GM19023 (cell line): ENCODE results near the gene WDFY2.
A peak's percentile ranks its signal among the peaks of the same experiment; 100 is the strongest.

Source experiments
- ATAC-seq: cut with Tn5 transposase; IDR thresholded peaks from one replicate; pipeline ENCODE4 v1.9.1; 2021; ENCODE audit warnings: mild to moderate bottlenecking, moderate library complexity; ENCODE audit not compliant: unreplicated experiment

Gene WDFY2

DNA sequence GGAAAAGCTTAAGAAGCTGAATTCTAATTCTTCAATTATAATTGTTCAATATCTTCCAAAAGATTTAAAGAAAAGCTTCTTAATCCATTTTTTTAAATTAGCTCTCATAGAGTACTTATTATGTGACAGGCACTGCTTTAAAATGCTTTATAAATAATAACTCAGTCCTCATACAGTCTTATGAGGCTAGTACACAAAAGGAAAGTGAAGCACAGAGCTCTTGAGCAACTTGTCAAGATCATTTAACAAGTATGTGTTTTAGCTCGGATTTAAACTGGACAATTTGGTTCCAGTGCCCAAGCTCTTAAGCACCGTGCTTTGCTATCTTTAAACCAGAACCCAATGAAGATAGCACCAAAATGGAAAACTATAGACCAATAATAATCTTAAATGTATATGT, 113.6 kb downstream of the WDFY2 start:
- ATAC-seq: no peak

DNA sequence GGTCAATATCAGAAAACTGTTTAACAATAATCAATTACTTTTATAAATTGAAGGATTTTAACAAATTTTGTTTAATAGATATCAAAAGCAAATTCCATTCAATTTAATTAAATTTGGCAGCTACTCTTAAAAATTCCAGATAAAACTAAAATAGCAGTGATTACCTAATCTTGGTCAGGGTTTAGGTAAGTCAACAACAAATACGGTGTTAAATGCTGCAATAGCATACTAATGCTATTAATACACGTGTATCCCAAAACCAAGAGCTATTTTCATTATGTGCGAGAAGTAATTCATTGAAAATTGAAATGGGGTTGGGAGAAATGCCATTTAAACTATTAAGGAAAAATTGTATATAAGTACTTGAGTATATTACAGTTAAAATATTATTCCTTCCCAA, 114.1 kb downstream of the WDFY2 start:
- ATAC-seq: no peak

DNA sequence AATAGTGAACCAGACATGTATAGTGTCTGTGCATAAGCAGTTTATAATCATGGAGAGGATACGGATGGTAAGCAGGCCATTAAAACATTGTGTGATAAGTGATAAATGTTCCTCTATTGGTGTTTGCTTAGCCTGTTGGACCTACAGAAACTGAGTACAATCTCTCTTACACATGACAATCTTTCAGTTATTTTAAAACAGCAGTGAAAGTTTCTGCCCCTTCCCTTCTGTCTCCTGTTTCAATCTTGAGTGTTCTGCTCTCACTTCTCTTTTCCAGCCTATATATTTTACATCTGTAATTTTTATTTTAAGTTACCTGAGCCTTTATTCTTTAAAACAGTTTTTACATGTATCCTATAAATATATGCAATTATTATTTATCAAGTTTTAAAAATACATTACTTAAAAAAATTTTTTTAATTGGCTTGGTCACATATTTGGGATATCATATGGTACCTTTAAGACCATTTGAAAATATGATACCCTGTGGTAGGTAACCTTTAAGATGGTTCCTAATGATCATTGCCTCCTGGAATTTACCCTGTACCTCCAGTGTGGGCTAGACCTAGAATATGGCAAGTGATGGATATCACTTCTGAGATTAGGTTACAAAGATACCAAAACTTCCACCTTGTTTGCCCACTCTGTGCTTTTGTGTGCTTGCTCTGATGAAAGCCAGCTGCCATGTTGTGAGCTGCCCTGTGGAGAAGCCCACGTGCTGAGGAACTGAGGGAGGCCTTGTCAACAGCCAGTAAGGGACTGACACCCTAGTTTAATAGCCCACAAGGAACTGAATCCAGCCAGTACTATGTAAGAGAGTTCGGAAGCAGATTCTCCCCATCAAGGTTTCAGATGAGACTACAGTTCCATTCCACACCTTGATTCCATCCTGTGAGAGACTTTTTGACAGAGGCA, 120.4 kb downstream of the WDFY2 start:
- ATAC-seq: no peak

DNA sequence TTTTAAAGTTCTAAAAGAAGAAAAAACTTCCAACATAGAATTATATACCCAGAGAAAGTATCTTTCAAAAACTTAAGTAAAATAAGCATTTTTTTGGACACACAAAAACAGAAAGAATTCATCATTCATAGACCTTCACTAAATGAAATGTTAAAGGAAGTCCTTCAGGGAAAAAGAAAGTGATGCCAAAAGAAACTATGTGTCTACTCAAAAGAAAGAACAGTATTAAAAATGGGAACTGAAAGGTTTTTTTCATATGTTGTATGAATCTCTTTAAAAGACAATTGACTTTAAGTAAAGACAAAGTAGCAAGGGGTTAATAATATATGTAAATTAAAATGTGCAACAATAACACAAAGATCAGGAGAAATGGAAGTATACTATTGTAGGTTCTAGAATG, 123.2 kb downstream of the WDFY2 start:
- ATAC-seq: no peak

DNA sequence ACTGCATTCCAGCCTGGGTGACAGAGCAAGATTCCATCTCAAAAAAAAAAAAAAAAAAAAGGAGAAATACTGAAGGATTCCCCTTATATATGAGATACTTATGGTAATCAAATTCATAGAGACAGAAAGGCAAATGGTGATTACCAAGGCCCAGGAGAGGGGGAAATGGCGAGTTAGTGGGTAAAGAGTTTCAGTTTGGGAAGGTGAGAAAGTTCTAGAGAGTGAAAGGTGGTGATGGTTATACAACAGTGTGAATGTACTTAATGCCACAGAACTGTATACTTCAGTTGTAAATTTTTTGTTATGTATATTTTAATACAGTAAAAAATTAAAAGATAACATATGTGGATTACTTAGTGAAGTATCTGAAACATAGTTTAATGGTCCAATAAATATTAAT, 129.5 kb downstream of the WDFY2 start:
- ATAC-seq: no peak

DNA sequence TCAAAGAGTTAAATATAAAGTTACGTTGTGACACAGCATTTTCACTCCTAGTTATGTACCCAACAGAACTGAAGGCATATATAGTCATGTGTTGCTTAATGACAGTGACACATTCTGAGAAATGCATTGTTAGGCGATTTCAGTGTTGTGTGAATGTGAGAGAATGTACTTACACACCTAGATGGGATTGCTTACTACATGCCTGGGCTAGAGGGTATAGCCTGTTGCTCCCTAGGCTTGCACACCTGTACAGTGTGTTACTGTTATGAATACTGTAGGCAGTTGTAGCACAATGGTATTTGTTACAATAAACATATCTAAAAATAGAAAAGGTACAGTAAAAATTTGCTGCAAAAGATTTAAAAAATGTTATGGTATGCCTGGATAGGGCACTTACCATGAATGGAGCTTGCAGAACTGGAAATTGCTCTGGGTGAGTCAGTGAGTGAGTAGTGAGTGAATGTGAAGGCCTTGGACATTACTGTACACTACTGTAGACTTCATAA, 130.5 kb downstream of the WDFY2 start:
- ATAC-seq: peak; percentile 73

DNA sequence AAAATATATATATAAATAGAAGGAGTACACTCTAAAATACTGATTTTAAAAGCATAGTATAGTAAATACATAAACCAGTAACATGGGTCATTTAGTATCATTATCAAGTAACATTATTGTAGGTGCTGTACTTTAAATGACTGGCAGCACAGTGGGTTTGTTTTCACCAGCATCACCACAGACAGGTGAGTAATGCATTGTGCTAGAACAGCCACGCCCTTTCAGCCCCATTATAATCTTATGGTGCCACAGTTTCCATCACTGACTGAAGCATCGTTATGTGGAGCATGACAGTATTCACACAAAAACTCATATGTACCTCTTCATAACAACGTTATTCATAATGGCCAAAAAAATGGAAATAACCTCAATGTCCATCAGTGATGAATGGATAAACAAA, 131.4 kb downstream of the WDFY2 start:
- no peak for ATAC-seq

DNA sequence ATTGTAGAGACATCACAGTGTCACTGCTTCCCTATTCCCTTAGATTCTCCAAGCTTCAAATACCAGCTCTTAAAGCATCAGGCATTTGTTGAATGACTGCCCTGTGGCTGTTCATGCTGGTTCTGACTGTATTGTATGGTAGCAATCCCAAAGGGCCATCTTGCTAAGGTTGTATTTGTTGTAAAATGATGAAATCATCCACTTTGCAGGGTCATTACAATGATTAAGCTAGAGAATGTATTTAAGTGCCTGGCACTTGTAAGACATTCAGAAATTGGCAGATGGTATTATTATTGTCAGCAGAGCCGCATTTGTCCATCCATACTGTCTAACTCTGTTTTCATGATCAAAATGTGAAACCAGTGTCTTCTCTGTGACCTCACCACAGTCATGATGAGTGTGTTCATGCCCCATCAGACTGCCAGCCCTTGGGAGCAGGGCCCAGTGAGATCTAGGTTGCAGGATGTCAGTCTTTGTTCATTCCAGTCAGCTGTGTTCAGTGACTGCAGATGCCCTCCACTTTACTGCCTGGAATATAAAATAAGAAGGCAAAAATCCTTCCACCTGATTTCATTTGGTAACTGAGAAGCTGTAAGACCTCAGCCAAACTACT, 133.6 kb downstream of the WDFY2 start:
- ATAC-seq: no peak

DNA sequence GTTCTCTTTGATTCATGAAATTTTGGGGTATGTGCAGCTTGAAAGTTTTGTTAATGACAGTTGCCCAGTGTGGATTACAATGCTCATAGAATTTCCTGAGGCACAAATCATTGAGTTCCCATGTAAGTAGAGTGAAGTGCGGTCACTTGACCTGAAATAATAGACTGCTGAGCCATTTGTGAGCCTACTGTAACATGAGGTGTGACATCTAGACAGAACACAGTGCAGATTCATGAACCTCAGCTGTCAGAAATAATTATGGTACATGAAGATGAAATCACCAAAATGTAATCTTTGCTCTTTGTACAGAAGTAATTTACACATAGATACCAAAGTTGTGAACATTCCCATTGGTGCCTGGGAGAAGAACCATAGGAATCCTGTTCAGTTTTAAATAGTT, 135.1 kb downstream of the WDFY2 start:
- ATAC-seq: no peak

DNA sequence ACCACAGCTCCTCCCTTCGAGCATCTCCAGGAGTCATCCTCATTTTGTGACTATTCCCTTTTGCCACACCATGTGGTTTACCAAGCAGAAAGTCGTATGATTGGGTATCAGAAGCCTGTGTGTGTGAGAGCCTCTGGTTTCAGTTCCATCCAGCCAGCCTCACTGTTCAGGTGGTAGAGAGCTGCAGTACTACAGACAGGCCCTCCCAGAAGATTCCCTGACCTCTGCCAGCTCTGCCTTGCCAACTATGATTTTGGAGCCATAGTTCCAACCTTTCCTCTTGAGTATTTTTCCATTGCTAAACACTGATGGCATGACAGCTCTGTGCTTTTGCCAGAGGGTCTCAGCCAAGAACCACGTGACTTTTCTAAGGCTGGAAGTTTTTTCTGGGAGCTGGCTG, 137.2 kb downstream of the WDFY2 start:
- ATAC-seq: no peak

DNA sequence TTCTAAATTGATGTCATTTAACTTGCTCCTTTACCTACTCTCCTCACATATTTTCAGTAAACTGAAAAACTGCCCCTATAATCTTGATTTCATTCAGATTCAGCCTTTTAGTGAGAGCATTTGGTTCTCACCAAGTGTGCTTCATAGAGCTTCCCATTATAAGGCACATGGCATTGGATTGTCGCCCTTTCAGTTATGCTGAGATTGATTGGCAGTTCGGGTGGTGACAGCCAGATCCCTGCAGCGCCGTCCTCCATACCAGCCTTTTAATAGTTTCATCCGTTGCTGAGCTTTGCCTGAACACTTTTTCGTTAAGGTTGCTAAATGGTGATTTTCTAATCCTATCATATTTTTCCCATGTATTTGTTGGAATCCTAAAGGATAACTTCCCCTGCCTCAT, 139.3 kb downstream of the WDFY2 start:
- ATAC-seq: no peak

DNA sequence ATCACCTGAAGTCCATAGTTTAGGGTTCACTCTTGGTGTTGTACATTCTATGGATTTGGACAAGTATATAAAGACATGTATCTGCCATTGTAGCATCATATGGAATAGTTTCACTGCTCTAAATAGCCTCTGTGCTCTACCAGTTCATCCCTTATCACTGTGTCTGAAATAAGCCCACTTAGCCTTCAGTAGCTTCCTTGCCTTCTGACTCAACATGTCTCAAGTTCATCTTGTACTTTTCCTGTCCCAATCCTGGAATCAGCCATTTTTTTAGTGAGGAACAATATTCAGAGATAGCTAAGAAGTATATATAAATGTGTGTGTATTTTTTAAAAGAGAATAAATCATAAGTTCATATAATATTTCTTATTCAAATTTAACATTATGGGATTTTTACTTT, 140.5 kb downstream of the WDFY2 start:
- ATAC-seq: no peak

DNA sequence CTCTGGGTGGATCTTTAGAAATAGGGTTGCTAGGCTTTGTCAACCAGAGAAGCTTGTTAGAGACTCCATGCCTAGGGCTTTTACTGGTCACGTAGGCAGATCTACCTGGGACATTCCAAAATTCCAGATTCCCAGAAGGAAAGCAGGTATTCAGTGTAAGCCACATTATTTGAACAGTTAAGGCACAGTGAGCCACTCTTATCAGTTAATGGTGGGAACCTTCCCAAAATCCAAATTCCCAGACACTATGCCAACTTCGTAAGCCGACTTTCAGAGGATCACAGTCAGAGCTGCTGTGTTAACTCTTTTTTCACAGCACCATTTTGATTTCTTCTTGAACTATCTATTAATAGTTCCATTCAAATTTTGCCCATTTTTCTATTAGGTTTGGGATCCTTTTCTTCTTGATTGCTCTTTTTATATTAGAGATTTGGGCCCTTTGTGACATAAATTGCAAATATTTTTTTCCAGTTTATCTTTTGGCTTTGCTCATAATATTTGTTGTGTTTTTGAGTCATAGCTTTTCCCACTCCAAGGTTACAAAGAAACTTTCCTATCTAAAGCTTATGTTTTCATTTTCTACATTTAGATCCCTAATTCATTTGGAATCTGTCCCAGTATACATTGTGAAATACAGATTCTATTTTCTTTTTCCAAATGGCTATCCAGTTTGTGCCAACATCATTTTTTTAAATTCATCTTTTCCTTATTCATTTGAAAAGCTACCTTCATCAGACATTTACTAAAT, 142.4 kb downstream of the WDFY2 start:
- ATAC-seq: no peak

DNA sequence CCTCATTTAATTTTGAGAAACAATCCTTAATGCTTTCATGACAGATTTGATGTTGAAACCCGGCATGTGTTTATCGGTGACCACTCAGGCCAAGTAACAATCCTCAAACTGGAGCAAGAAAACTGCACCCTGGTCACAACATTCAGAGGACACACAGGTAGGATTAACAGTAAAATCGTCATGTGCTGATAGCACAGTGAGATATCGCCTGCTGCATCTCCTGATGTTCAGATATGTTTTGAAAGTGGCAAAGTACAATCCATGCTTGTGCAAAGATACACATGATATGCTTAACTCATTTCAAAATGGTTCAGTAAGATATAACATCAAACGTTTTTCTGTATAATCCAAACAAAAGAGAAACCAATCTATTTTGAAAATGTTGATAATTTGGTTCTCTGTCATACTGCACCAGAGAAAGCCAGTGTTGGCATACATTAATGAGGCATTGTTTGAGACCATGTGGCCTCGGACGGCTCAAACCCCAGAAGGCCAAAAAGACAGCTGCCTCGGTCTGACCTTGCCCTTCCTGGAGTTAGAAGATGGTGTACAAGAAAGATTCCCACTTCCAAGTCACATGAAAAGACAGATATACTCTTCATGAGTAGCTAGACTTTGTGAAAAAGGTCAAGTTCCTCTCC, 143.5 kb downstream of the WDFY2 start:
- ATAC-seq: no peak

DNA sequence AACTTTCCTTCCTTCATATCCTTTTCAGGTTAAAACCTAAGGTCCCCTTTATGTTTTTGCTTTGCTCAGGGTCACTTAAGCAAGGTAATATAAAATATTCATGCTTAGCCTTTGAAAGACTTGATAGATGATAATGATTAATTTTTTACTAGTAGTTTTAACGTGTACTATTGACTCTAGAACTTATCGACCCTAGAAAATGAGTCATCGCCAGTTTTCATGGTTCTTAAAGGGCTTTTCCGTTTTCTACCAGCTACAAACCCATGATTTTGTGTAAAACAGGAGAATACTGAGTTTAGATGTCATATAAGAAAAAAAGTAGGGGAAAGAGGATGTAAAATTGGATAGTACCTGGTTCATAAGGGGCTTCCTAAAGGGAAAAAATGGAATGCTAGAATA, 144.0 kb downstream of the WDFY2 start:
- no peak for ATAC-seq

DNA sequence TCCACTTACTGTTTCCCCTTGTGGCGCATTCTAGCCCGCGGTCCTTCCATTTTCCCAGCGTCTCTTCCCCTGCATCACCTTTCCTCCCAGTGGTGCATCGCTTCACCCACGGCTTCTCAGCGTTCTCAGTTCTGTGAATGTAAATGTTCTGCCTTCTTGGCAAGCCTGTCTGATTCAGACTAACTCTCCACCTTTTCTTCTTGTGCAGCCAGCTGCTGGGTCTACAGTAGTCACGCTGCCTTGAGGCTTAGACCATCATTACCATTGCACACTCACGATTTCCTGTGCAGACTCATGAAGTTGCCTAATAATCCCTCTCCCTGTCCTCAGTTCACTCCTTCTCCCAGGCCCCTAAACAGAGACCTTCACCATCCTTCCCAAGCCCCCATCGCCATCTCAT, 144.7 kb downstream of the WDFY2 start:
- no peak for ATAC-seq

DNA sequence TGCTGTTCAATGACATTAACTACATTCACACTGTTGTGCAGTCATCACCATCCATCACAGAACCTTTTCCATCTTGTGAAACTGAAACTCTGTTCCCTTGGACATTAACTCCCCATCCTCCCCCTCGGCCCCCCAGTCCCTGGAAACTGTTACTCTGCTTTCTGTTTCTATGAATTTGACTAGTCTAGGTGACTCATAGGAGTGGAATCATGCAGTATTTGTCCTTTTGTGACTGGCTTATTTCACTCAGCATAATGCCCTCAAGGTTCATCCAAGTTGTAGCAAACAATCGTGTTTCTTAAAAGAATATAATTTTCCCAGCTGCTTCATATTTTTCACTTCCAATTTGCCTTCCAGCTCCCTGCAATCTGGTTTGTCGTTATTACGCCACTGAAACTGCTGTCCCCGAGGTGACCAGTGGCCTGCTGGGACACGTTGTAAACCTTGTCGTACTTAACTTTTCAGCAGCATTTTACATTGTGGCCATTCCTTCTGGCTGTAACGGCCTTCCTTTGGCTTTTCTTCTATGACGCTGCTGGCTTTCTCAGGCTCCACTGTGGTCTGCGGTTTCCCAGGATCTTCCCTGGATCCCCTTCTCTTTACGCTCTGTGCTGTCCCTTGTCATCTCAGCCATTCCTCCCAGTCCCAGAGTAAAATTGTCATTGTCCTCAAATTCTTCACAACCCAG, 145.7 kb downstream of the WDFY2 start:
- ATAC-seq: no peak

DNA sequence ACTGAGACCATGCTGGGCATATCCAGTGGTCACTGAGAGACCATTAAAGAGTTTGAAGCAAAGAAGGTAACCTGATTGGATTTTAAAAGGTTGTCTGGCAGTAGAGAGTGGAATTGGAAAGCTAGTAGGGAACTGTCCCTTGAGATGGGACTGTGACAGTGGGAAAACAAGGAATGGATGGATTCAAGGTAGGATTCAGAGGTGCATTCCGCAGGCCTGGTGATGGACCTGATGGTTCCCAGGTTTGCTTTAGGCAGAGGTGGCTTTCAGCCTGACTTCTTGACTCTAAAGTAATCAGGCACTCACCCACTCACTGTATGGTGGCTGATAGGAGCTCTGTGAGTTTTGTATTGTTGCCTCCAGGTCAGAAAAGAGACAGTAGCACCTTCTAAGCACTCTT, 146.7 kb downstream of the WDFY2 start:
- no peak for ATAC-seq

DNA sequence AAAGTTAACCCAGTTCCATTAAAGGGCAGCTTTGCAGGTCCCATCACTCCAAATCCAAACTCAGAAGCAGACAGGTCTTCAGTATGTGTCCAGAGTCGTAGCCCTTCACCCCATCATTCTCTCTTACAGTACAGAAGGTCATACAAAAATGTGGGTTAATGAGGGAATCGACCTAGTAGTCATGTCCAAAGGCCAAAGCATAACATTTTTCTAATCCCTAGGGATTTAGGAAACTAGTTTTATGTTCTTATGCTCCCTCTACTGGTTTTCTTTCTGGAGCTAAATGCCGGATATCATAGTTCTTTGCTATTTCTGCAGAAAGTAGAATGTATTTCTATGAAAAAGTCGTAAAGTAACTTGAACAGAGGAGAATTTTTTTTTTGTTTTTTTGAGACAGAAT, 147.5 kb downstream of the WDFY2 start:
- no peak for ATAC-seq
